Activated naive CD8-positive, alpha-beta T cell treated with anti-CD3 and anti-CD28 coated beads, Interleukin-2, amount 50 U/mL, for 16 hours (primary cell): ENCODE results near the gene NLN.
"Not testable (repeated sequence)": the region's sequence is repeated elsewhere in the genome, so short reads cannot be mapped to it uniquely, and the experiment has no call there.

Experiments
- DNase-seq: peaks from one replicate; pipeline ENCODE4 v3.0.0-alpha.2; 2020; ENCODE audit warnings: low read depth, low spot score

The NLN gene

GRCh38 chr5:65832152-65832551, 110.1 kb downstream of the NLN start:
- no peak for DNase-seq

- no peak for DNase-seq
Observed at GRCh38 chr5:65832603-65833228, 110.7 kb downstream of the NLN start.

- DNase-seq = no peak
Observed at GRCh38 chr5:65833780-65834179, 111.8 kb downstream of the NLN start.

- no peak for DNase-seq
Observed at GRCh38 chr5:65834306-65834705, 112.3 kb downstream of the NLN start.

GRCh38 chr5:65835191-65835590, 113.2 kb downstream of the NLN start:
- no peak for DNase-seq

- no peak for DNase-seq
Observed at GRCh38 chr5:65837139-65837538, 115.1 kb downstream of the NLN start.

- DNase-seq = not testable (repeated sequence)
Observed at GRCh38 chr5:65839170-65839569, 117.2 kb downstream of the NLN start.

GRCh38 chr5:65840071-65840470, 118.1 kb downstream of the NLN start:
- DNase-seq = no peak

GRCh38 chr5:65844763-65845162, 122.8 kb downstream of the NLN start:
- DNase-seq = not testable (repeated sequence)

- no peak for DNase-seq
Observed at GRCh38 chr5:65846101-65846500, 124.1 kb downstream of the NLN start.

- DNase-seq = not testable (repeated sequence)
Observed at GRCh38 chr5:65847019-65847418, 125.0 kb downstream of the NLN start.

- not testable (repeated sequence) for DNase-seq
Observed at GRCh38 chr5:65849918-65850317, 127.9 kb downstream of the NLN start.

- DNase-seq = no peak
Observed at GRCh38 chr5:65854925-65855324, 132.9 kb downstream of the NLN start.

- no peak for DNase-seq
Observed at GRCh38 chr5:65855766-65856315, 133.8 kb downstream of the NLN start.

- DNase-seq = no peak
Observed at GRCh38 chr5:65856520-65856919, 134.5 kb downstream of the NLN start.

- no peak for DNase-seq
Observed at GRCh38 chr5:65858316-65858715, 136.3 kb downstream of the NLN start.

GRCh38 chr5:65861830-65862241, 139.8 kb downstream of the NLN start:
- DNase-seq = no peak

GRCh38 chr5:65862384-65862783, 140.4 kb downstream of the NLN start:
- no peak for DNase-seq

- DNase-seq = no peak
Observed at GRCh38 chr5:65863747-65864146, 141.7 kb downstream of the NLN start.

GRCh38 chr5:65866837-65867521, 145.0 kb downstream of the NLN start:
- no peak for DNase-seq

GRCh38 chr5:65867542-65868195, 145.7 kb downstream of the NLN start:
- no peak for DNase-seq

GRCh38 chr5:65868509-65868908, 146.5 kb downstream of the NLN start:
- no peak for DNase-seq

- DNase-seq = no peak
Observed at GRCh38 chr5:65871182-65871581, 149.2 kb downstream of the NLN start.
